Body of pancreas (tissue), 4 donors: ENCODE measurements around the gene HOXB6. TPM values are rescaled to one million over a fixed set of nuclear protein-coding genes. Genes with fewer than 3 reads are reported as not detected.

Source experiments
- ATAC-seq: fragments of 150-250 bp; one replicate; pipeline ENCODE4 v1.9.1; 2016
- DNase-seq, 4 donors: peaks; one replicate each; pipeline ENCODE4 v3.0.0-alpha.2; 2019
- H3K27ac ChIP-seq, 4 donors: fragments of 200-600 bp; sonication (generic); 1 replicate in 3 of 4; 2 replicates in 1 of 4; pipeline versions ENCODE4 v1.5.1 to v1.6.1; 2016 to 2019; ENCODE audit warnings: mild to moderate bottlenecking in 1 of 4, mixed read lengths in 1 of 4, moderate library complexity in 1 of 4
- H3K27me3 ChIP-seq, 2 donors: fragments of 200-600 bp; sonication (generic); one replicate each; pipeline ENCODE4 v1.6.0; 2016; ENCODE audit warnings: mild to moderate bottlenecking in 1 of 2
- H3K36me3 ChIP-seq, 2 donors: fragments of 200-600 bp; sonication (generic); replicated peaks in 1 of 2; 2 replicates each; pipeline ENCODE4 v1.5.1; 2016; ENCODE audit warnings: low read depth in 2 of 2; ENCODE audit not compliant: insufficient read depth in 1 of 2
- H3K4me1 ChIP-seq: fragments of 200-600 bp; sonication (generic); one replicate; pipeline ENCODE4 v1.6.0; 2016
- H3K4me3 ChIP-seq, 2 donors: fragments of 200-600 bp; sonication (generic); 1 replicate in 1 of 2; 2 replicates in 1 of 2; pipeline ENCODE4 v1.5.1; 2016 to 2019
- H3K9me3 ChIP-seq, 3 donors: fragments of 200-600 bp; sonication (generic); 1 replicate in 2 of 3; 2 replicates in 1 of 3; pipeline ENCODE4 v1.5.1; 2016
- POLR2A ChIP-seq, 3 donors: fragments of 450-650 bp; IDR thresholded peaks; one replicate each; pipeline ENCODE4 v1.6.1; 2016; ENCODE audit warnings: antibody characterized with exemption in 3 of 3, mild to moderate bottlenecking in 2 of 3
- WGBS, 2 donors: methylation state at CpG; one replicate each; pipeline ENCODE4 v1.1.5; 2017; 5-methylcytosine and 5-hydroxymethylcytosine counted together
- intact Hi-C: fragments of 100-400 bp; cut with DNase I; formaldehyde crosslinking; loops from one replicate; pipeline ENCODE4 v1.15.1; 2023
- total RNA-seq, 2 donors: library from RNA; depleted of rRNA; stranded (reverse); fragments of >200 nt; gene quantifications; one replicate each; pipeline ENCODE4 v1.1.0, GENCODE V29; 2016
- TF ChIP-seq, protein P1 (sequence below), 7 experiments: fragments of 450-650 bp in 4 of 7; fragments of 200-600 bp in 3 of 7; sonication (generic) in 3 of 7; IDR thresholded peaks; one replicate each; pipeline ENCODE4 v1.5.1; 2016 to 2019; ENCODE audit warnings: antibody characterized with exemption in 7 of 7

Gene HOXB6
- total RNA-seq, 2 donors from 2014 or later: 2.1 to 2.6 TPM

DNA sequence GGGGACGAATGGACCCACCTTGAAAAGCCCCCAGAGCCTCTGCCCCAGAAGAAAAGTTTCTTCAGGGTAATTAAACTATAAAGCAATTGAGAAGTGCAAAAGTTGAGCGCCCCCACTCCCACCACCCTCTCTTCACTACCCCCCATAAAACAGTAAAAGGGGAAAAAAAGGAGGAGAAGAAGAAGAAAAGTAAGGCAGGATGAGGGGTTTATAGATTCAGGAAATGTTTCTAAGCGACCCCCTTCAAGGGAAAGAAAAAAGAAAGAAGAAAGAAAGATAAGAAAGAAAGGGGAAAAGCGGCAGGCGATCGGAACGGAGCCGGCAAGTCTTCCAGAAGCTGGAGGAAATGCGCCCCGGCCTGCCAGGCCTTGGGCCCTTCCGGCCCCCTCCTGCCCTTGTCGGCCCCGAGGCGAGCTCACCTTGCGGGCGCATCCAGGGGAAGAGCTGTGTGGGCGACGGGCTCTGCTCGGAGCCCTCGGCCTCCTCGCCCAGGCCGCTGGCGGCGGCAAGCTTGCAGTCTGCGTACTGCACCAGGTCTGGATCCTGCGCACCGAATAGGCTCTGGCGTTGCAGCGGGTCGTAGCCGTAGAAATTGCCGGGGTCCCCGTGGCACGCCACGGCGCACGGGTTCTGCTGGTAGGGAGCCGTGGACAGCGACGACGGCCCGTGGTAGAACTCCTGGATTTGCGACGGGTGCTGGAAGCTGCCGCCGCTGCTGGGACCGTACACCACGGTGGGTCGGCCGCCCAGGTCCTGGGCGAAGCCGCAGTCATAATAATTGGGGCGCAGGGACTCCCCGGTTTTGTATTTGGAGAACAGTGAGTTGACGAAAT is 9.3 kb upstream of the HOXB6 start:
- no peak for ATAC-seq
- no peaks in the 10 kb centered on the region for H3K36me3 ChIP-seq
- intact Hi-C loops: loop anchor here (10.0 kb wide), 1 partner anchor 279 kb away; no protein-coding TSS in a partner anchor
- TF ChIP-seq, protein P1, sequence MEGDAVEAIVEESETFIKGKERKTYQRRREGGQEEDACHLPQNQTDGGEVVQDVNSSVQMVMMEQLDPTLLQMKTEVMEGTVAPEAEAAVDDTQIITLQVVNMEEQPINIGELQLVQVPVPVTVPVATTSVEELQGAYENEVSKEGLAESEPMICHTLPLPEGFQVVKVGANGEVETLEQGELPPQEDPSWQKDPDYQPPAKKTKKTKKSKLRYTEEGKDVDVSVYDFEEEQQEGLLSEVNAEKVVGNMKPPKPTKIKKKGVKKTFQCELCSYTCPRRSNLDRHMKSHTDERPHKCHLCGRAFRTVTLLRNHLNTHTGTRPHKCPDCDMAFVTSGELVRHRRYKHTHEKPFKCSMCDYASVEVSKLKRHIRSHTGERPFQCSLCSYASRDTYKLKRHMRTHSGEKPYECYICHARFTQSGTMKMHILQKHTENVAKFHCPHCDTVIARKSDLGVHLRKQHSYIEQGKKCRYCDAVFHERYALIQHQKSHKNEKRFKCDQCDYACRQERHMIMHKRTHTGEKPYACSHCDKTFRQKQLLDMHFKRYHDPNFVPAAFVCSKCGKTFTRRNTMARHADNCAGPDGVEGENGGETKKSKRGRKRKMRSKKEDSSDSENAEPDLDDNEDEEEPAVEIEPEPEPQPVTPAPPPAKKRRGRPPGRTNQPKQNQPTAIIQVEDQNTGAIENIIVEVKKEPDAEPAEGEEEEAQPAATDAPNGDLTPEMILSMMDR (IDR thresholded peaks at IDR 0.05): no peak
- TF ChIP-seq POLR2A (IDR thresholded peaks at IDR 0.05): no peak
- no peak overlapping the region for H3K4me3 ChIP-seq
- no peaks in the 10 kb centered on the region for H3K9me3 ChIP-seq
- peaks cover 39% of the 10 kb centered on the region for H3K4me1 ChIP-seq
- 5 to 10% methylated on average over 19 to 53 of the region's 55 CpGs for WGBS, 2 donors
- no peak for DNase-seq
- H3K27ac ChIP-seq: no peak overlapping the region
- peaks cover 3 to 78% of the 10 kb centered on the region in 2 donors for H3K27me3 ChIP-seq

DNA sequence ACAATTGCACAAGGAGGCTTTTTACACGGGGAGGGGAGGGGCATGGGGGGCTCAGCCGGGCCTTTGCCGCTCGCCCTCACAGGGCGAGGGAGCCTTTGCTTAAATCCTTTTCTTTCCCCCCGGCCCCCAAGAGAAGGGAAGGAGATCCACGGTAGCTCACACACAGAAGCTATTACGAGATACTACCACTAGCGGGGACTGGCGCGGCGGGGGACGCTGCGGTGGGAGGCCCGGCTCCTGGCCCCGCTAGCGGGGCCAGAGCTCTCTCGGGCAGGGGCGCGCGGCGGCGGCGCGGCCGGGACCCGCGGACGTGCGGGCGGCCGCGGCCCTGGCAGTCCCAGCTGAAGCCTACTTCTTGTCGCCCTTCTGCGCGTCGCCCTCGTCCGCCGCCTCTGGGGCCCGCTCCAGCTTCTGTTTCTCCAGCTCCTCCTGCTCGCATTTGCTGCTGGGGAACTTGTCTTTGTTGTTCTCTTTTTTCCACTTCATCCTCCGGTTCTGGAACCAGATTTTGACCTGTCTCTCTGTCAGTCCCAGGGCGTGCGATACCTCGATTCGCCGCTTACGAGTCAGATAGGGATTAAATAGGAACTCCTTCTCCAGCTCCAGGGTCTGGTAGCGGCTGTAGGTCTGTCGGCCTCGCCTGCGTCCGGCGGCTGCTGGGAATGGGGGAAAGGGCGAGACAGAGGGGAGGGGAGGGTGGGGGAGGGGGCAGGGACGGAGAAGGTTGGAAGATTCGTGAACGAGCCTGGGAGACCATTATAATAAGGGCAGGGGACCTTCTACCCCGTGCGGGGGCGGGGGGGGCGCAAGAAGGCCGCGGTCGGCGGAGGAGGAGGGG is 8.3 kb upstream of the HOXB6 start:
- Histone ChIP-seq H3K36me3 (no peaks in the 10 kb centered on the region), H3K9me3 (no peaks in the 10 kb centered on the region), H3K4me1 (peaks cover 34% of the 10 kb centered on the region), H3K4me3 (no peak overlapping the region), H3K27ac (no peak overlapping the region), H3K27me3 (peaks cover 3 to 74% of the 10 kb centered on the region in 2 donors)
- intact Hi-C loops: loop anchor here (10.0 kb wide), 1 partner anchor 278 kb away; no protein-coding TSS in a partner anchor
- WGBS, 2 donors: 4 to 5% methylated on average over 46 to 67 of the region's 67 CpGs
- DNase-seq: peak in 1 of 4 donors; percentile 31
- ATAC-seq: peak; percentile 19
- TF ChIP-seq, protein P1 (IDR thresholded peaks at IDR 0.05): peak in 2 of 7 experiments; percentile 16 to 19
- no peak for TF ChIP-seq POLR2A (IDR thresholded peaks at IDR 0.05)

DNA sequence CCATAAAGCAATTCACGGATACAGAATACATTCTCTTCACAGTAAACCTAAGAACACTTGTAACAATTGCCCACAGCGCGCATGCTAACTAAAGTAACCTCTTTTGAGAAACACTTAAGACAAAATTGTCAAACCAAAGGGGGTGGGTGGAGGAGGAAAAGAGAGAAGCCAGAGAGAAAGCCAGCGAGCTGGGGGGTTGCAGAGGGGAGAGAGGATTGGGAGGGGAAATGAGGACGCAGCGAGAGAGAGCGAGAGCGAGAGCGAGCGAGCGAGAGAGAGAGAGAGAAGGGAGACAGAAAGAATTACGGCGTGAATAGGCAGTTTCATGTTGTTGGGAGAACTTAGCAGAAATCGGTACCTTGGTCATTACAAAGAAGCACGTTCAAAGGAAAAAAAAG is 7.7 kb upstream of the HOXB6 start:
- peaks cover 34% of the 10 kb centered on the region for H3K4me1 ChIP-seq
- no peak for ATAC-seq
- H3K4me3 ChIP-seq: no peak overlapping the region
- H3K27ac ChIP-seq: no peak overlapping the region
- no peak for DNase-seq
- intact Hi-C loops: loop anchor here (10.0 kb wide), 1 partner anchor 278 kb away; no protein-coding TSS in a partner anchor
- H3K9me3 ChIP-seq: no peaks in the 10 kb centered on the region
- no peaks in the 10 kb centered on the region for H3K36me3 ChIP-seq
- TF ChIP-seq, protein P1 (IDR thresholded peaks at IDR 0.05): no peak
- TF ChIP-seq POLR2A (IDR thresholded peaks at IDR 0.05): no peak
- WGBS, 2 donors: 4 to 9% methylated on average over 15 of the region's 15 CpGs
- peaks cover 3 to 68% of the 10 kb centered on the region in 2 donors for H3K27me3 ChIP-seq

DNA sequence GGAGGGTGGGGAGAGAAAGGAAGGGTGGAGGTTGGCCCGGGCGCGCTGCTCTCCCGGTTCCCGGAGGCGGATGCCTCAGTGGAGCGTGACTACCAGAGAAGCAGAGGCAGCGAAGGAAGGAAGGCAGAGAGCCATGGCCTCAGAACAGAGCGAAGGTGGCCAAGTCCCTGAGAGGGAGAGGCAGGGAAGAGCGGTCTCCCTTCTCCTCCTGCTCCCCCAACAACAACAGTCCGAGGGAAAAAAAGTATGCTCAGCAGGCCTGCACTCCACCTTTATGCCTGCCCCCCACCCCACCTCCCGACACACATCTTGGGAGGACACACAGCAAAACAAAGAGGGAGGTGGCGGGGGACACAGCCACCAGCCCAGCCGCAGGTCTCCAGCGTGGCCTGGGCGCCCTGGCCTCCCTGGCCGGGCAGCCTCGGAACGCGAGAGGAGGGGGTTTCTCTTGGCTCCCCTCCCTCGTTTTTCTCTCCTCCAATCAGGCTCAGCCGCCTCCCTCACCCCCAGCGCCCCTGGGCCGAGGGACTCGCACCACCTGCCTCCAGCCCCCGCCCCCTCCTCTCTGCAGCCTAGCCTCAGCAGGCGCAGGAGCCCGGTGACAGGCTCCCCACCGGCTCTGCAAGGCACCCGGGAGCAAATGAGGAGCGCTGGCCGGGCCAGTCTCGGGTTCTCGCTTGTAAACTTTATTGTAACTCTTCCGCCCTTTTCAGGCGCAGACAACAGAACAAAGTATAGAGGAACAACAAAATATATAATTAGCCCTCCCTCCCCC is 7.1 kb upstream of the HOXB6 start:
- intact Hi-C loops: loop anchor here (10.0 kb wide), 1 partner anchor 277 kb away; no protein-coding TSS in a partner anchor
- DNase-seq (no peak), ATAC-seq (no peak)
- H3K4me1 ChIP-seq: peaks cover 34% of the 10 kb centered on the region
- H3K9me3 ChIP-seq: no peaks in the 10 kb centered on the region
- H3K27ac ChIP-seq: no peak overlapping the region
- no peak for TF ChIP-seq POLR2A (IDR thresholded peaks at IDR 0.05)
- TF ChIP-seq, protein P1 (IDR thresholded peaks at IDR 0.05): no peak
- H3K4me3 ChIP-seq: no peak overlapping the region
- peaks cover 3 to 69% of the 10 kb centered on the region in 2 donors for H3K27me3 ChIP-seq
- 7 to 14% methylated on average over 34 to 36 of the region's 36 CpGs for WGBS, 2 donors
- H3K36me3 ChIP-seq: no peaks in the 10 kb centered on the region
